NCI-H82 treated with DMSO at 0.1 percent for 48 hours (cell line): Measurements from ENCODE around the gene C16orf74.

Experiments
- DNase-seq: peaks from one replicate; lab custom pipeline; 2025; ENCODE audit not compliant: unreplicated experiment; lab: John Stamatoyannopoulos, UW

Gene C16orf74

GRCh38 chr16:85718682-85719081 is 32.2 kb downstream of the C16orf74 start:
- peak; percentile 12 for DNase-seq

GRCh38 chr16:85718153-85718477 is 32.8 kb downstream of the C16orf74 start:
- DNase-seq = no peak

DNA sequence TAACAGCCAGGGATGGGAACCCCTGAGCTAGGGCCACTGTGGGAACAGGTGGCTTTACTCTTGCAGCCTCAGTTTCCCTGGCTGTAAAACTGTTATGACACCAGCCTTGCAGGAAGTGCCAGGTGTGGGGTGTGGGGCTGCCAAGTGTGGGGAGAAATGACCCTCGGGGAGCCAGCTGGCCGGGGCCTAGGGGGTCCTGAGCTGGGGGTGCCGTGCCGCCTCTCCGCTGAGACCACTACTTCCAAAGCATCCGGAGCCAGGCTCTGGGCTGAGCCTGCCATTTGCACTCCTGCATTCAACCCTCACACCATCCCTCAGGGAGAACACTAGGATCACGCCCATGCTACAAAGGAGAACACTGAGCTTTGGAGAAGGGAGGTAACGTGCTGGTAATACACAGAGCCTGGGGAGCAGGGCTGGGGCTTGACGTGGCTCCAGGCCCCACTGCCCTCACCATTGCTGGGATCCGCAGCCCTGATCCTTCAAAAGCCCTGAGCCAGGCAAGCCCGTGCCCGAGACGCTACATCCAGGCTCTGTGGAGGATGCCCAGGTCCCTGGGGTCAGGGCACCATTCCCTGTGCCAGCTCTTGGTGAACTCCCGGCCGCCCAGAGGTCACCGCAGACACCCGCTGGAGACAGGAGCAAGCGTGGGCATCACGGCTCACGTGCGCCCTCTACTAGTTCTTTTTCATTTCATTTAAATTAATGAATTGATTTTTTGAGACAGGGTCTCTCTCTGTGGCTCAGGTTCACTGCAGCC is 33.3 kb downstream of the C16orf74 start:
- peak; percentile 47 for DNase-seq

DNA sequence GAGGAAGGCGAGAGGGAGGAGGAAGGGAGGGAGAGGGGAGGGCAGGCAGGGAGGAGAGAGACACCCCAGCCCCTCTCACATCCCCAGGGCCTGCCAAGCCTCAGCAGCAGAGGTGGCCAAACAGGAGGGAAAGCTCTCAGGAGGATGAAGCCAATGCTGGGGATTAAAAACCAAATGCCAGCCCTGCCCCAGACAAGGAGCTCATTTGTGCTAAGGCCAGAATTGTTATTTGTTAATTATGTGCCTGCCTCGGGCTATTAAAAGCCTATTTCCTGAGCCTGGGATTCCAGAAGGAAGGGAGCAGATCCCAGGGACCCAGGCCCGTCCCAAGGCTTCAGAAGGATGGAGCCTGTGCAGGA is 34.2 kb downstream of the C16orf74 start:
- peak; percentile 11 for DNase-seq

GRCh38 chr16:85716022-85716679 is 34.7 kb downstream of the C16orf74 start:
- DNase-seq = no peak

DNA sequence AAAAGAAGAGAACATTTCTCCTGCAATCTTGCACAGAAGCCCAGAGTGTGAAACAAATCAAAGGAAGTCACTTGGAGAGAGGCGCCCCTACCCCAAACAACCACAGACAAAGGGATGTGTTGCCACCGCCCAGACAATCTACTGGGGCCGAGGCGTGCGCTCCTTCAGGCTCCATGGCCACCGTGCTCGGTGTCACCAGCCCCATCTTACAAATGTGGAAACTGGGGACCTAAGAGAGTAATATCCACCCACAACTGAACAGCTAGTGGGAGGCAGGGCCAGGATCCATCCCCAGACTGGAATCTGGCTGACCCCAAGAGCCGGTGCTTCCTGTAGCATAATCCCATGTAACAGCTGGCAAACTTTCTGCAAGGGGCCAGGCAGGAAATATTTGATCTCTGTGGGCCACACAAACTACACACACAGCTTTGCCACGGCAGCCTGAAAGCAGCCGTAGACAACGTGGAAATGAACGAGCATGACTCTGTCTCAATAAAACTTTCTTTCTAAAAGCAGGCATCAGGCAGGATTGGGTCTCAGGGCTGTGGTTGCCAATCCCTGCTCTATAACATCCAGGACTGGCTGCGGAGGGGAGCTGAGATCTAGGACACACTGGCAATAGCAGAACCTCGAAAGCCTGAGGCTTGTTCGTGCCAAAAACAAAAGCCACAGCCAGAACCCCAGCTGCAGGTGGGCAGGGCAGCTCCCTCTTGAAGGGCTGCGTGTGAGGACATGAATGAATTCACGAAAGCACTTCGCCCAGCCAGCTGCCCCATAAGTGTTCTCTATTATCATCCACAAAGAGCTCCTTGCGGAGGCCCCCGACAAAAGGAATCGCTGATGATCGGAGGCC is 35.5 kb downstream of the C16orf74 start:
- peak; percentile 48 for DNase-seq

DNA sequence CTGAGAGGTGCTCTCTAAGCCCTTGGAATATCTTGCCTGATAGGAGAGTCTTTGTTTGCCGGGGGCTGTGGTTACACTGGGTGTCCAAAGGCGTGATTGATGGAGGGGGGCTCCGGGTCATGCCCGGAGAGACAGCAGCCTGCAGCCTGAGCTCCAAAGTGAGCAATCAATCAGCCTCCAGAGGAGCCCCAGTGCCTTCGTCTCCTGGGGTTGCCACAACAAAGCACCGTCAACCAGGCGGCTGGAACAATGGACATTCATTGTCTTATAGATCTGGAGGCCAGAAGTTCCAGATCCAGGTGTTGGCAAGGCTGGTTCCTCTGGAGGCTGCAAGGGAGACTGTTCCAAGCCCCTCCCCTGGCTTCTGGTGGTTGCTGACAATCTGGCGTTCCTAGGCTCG is 38.1 kb downstream of the C16orf74 start:
- no peak for DNase-seq

DNA sequence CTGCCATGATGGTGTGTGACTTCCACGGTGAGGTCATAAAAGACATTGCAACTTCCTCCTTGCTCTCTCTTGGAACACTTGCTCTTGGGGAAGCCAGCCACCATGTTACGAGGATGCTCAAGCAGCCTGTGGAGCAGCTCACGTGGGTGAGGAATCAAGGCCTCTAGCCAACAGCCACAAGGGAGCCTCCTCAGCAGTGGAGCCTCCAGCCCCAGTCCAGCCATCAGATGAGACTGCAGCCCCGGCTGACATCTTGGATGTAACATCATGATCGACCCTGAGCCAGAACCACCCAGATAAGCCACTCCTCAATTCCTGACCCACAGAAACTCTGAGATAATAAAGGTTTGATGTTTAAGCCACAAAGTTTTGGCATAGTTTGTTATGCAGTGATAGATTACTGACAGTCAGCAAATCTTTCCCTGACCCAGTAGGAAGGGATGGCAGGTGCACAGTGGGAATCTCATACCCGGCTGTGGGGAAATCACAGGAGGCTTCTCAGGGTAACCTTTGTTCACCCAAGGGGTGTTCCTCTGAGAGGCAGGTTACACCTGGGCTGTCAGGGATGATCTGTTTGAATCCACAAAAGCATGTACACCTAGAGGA is 38.8 kb downstream of the C16orf74 start:
- no peak for DNase-seq

DNA sequence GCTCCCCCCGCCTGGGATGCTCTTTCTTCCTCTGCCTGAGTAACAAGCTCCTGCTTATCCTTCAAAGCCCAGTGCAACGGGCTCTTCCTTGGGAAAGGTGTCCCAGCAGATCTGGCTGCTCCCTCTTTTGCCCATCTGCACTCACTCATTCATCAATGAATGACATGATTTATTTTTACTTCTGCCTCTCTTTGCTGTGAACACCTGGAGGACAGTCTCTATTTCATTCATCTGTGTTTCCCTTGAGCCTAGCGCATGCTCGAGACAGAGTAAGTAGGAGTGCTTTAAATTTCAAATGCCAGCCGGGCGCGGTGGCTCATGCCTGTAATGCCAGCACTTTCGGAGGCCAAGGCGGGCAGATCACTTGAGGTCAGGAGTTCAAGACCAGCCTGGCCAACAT is 40.2 kb downstream of the C16orf74 start:
- no peak for DNase-seq

- DNase-seq = no peak
These were observed 40.9 kb downstream of the C16orf74 start for GRCh38 chr16:85709766-85710585.

DNA sequence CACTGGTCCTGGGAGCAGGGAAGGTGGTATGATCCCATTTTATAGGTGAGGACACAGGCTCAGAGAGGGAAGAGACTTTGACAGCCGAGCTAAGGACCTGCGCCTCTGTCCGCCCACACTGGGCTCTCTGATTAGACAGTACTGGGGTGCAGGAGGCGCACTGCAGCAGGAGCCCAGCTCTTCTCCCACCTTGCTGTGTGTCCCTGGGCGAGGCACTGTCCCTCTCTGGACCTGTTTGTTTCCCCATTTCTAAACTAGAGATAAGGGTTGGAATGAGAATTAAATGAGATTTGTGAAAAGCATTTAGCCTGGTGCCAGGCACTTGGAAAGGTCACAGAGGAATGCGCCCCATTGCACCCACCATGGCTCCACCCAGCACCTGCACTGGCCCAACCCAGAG is 42.6 kb downstream of the C16orf74 start:
- DNase-seq = no peak

DNA sequence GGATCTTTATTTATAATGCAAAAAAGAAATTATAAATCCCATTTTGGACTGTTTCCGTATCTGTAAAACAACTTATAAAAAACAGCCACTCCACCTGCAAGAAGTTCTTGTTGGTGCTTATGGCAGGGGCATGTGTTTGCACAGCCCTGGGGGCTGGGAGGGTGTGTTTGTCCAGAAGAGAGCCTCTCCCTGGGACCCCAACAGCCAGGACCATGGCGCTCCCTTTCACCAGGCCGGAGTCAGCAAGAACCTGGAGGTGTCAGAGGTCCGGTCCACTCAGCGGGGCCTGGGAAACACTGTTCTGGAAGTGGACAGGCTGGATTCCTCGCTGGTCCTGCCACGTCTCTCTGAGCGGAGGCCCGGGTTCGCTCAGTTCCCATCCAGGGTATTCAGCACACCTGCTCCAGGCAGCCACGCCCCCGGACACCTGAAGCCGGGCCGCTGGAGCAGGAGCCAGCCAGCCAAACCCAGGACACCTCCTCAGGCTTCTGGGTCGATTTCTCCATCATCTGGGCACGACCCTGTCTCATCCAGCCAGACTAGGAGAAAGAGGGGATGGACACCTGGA is 43.3 kb downstream of the C16orf74 start:
- no peak for DNase-seq

- DNase-seq = no peak
These were observed 44.4 kb downstream of the C16orf74 start for GRCh38 chr16:85706449-85707034.

DNA sequence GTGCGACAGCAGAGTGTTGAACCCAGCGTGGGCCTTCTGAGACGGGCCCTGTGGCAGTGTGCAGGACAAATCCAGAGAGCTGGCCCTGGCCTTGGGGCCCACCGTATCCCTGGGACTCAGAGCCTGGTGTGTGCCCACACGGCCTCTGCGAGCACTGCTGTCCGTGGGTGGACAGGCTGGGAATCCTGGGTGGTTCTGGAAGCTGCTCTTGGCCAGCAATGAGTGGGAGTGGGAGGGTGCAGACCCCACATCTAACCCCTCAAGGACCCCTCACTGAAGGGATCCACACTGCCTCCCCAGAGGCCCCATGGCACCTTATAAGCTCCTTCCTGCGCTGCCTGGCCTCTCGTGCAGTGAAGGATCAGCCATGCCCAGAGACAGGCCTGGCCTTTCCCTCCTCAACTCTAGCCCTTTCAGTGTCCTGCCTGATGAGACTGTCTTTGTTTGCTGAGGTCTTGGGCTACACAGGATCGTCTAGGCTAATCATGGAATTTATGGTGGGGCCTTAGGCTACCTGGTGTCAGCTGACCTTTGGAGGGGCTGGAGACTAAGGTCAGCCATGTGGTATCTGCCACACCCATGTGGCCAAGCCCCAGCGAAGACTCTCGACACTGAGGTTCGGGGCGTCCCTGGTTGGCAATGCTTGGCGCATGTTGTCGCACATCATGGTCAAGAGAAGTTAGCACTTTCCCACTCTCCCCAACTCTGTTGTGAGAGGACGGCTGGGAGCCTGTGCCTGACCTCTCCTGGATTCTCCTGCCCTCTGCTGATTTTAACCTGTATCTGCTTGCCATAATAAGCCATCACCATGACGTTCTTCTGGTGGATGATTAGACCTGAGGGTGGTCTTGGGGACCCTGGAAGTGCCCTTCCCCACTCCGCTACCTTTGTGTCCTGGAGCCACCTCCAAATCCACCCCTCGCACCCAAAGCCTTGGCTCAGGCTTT is 45.7 kb downstream of the C16orf74 start:
- no peak for DNase-seq

DNA sequence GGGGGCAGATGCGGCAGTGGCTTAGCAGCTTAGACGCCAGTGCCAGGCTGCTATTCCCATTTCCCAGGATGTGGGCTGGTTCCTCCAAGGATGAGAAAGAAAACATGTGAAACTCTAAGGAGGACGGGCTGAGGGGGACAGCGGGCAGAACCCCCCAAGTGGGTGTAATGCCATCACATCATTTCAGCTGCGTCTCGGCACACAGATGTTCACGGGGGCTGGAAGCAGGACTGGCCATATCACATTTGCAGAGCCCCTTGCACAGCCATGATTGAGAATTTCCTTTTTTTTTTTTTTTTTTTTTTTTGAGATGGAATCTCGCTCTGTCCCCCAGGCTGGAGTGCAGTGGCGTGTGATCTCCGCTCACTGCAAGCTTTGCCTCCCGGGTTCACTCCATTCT is 46.9 kb downstream of the C16orf74 start:
- no peak for DNase-seq

DNA sequence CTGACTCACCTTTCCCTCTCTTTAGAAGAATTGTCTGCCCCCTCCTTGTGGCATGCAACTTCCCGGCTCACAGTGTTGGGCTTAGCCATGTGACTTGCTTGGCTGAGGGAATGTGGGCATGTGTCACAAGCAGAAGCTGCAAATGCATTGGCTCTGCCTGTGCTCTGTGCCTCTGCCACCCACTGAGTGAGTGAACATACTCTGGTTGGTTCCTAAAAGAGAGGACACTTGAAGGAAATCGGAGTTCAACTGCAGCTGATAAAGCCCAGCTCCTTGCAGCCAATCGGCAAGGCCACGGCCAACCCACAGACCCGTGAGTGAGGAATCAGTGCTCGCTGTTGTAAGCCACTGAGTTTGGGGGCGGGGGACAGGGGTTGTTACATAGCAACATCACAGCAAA is 51.3 kb downstream of the C16orf74 start:
- no peak for DNase-seq

DNA sequence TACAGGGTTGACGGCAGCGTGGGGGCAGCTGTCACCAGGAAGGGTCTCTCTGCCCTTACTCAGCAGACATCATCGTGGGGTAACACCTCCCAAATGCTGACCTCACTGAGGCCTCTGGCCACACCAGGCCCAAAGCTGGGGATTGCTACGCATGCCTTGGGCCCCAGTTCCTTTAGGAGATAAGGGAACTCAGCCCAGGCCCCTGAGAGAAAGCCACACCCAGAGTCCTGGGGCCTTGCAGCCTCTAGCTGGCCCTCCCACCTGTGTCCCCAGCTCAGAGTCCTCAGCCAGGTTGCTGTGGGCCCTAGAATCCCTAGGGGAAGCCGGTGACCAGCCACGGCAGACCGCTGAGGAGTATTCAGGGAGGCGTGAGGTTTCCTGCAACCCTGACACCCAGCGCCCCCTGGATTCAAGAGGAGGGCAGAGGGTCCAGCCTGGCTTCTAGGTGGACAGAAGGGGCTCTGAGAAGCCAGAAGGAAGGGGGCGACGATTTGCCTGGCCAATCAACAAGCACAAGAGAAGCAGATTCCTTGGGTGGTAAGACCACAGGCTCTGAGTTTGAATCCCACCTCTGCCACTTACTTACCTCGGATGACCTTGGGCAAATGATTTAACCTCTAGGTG is 51.8 kb downstream of the C16orf74 start:
- DNase-seq = no peak

DNA sequence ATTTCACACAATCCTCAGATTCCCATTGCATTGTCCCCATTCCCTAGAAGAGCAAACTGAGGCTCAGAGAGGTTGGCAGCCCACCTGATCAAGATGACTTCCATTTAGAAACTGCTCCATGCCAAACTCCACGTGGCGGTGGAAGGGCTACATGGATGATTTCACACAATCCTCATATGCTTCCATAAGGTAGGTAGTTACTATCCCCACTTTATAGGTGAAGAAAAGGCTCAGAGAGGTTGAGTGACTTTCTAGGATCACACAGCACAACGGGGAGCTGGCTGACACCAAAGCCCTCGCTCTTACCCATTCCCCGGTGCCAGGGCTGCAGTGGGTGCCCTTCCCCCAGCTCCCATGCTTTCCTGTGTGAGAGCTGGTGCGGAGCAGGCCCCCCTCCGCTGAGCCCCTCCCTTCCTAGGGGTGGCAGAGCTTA is 52.4 kb downstream of the C16orf74 start:
- no peak for DNase-seq
